Erythroblast (primary cell): ENCODE data around the gene TFAP2D.

Experiments
- GATA1 ChIP-seq: IDR thresholded peaks from 2 replicates; pipeline ENCODE4 v1.6.1; 2011; ENCODE audit warnings: low read depth, mild to moderate bottlenecking, control low read depth, low read length, moderate library complexity
- POLR2A ChIP-seq: IDR thresholded peaks from 2 replicates; pipeline ENCODE4 v1.6.1; 2011; ENCODE audit warnings: mild to moderate bottlenecking, low read length

DNA sequence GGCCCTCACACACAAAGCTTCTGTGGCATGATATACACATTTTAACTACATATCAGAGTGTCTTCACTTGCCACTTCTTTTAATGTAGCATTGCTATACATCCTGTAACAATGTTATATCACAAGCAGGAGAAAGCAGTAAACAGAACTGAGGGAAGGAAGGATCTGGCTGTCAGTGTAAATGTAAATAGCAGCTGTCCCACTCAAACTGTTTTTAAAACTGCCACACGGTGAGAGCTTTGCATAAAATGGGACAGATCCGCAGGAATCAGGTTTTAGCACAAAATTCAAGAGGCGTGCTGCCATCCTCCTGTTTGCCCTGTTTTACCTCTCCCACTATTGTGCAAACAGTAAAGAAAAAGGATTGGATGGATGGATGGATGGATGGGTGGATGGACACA, 28.8 kb downstream of the TFAP2D start:
- TF ChIP-seq POLR2A (no peak), GATA1 (no peak)
